Measurements from ENCODE around the gene C1orf174.

Gene C1orf174

GRCh38 chr1:3908886-3909517 lies 8.9 kb upstream of the C1orf174 start:
- DNase-seq, result no peak

GRCh38 chr1:3907621-3908165 lies 7.6 kb upstream of the C1orf174 start:
- DNase-seq, result no peak

- DNase-seq, result no peak
Measured at GRCh38 chr1:3907031-3907534, 7.0 kb upstream of the C1orf174 start.

GRCh38 chr1:3906672-3907020 lies 6.6 kb upstream of the C1orf174 start:
- no peak for DNase-seq

- no peak for DNase-seq
Measured at GRCh38 chr1:3905953-3906671, 6.0 kb upstream of the C1orf174 start.

GRCh38 chr1:3905266-3905952 lies 5.3 kb upstream of the C1orf174 start:
- no peak for DNase-seq

GRCh38 chr1:3904843-3905185 lies 4.7 kb upstream of the C1orf174 start:
- DNase-seq, result no peak

GRCh38 chr1:3904006-3904842 lies 4.2 kb upstream of the C1orf174 start:
- no peak for DNase-seq

GRCh38 chr1:3903141-3904005 lies 3.3 kb upstream of the C1orf174 start:
- DNase-seq, result no peak

GRCh38 chr1:3902571-3903091 lies 2.6 kb upstream of the C1orf174 start:
- DNase-seq, result no peak

GRCh38 chr1:3902111-3902511 lies 2.0 kb upstream of the C1orf174 start:
- no peak for DNase-seq

GRCh38 chr1:3900969-3901529 lies 977 bp upstream of the C1orf174 start:
- no peak for DNase-seq

GRCh38 chr1:3899754-3900149 lies 320 bp downstream of the C1orf174 start:
- DNase-seq, result no peak

GRCh38 chr1:3898994-3899753 lies 898 bp downstream of the C1orf174 start:
- no peak for DNase-seq

GRCh38 chr1:3898475-3898735 lies 1.7 kb downstream of the C1orf174 start:
- no peak for DNase-seq

GRCh38 chr1:3896396-3897000 lies 3.6 kb downstream of the C1orf174 start:
- no peak for DNase-seq

GRCh38 chr1:3895951-3896325 lies 4.1 kb downstream of the C1orf174 start:
- DNase-seq, result no peak

GRCh38 chr1:3895279-3895950 lies 4.7 kb downstream of the C1orf174 start:
- DNase-seq, result no peak

GRCh38 chr1:3894626-3895278 lies 5.3 kb downstream of the C1orf174 start:
- DNase-seq, result no peak

Measured in NCI-H2029 (cell line).